T-helper 1 cell treated with Interleukin-12 subunit alpha and Interleukin-12 subunit beta and Interleukin-4 antibody, amounts not matched to agents 30 μg/mL and 1 μg/mL, for 36 hours (primary cell): Measurements from ENCODE around the gene TSSK6.

ENCODE experiments used
- H3K27ac Mint-ChIP-seq: one replicate; pipeline ENCODE4 v1.8.0; 2021; ENCODE audit warnings: mild to moderate bottlenecking, mixed read lengths
- H3K27me3 Mint-ChIP-seq: one replicate; pipeline ENCODE4 v1.8.0; 2021; ENCODE audit warnings: low read depth, mixed read lengths
- H3K36me3 Mint-ChIP-seq: one replicate; pipeline ENCODE4 v1.8.0; 2021; ENCODE audit warnings: low read depth, mixed read lengths
- H3K4me1 Mint-ChIP-seq: one replicate; pipeline ENCODE4 v1.8.0; 2021; ENCODE audit warnings: low read depth, mixed read lengths
- H3K4me3 Mint-ChIP-seq: one replicate; pipeline ENCODE4 v1.8.0; 2021; ENCODE audit warnings: mild to moderate bottlenecking, moderate library complexity, mixed read lengths
- H3K9me3 Mint-ChIP-seq: one replicate; pipeline ENCODE4 v1.8.0; 2021; ENCODE audit warnings: mixed read lengths

TSSK6 gene

DNA sequence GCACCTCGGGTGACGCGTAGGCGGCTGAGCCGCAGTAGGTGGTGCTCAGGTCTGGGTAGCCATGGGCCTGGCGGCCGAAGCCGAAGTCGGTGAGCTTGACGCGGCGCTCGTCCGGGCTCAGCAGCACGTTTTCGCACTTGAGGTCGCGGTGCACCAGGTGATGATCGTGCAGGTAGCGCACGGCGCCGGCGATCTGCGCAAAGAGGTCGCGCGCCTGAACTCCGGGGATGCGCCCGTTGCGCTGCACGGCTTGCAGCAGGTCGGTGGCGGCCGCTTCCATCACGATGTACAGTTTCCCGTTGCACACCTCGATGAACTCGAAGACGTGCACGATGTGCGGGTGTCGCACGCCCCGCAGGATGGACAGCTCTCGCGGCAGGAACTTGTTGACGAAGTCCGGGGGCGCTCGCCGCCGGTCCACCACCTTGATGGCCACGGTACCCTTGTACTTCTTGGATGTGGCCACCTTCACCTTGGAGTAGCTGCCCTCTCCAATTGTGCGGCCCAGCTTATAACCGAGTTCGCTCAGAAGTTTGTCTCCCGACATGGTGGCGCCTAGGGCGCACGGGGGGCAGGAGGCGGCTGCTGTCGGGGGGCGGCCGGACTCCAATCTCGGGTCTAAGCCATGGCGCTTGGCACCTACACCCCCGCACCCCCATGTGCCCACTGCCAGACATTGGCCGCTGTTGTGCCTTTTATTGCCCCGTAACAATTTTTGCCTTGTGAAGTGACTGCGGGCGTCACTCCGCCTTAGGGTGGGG is at the start of gene TSSK6:
TSS of gene TSSK6 (minus strand) at position 668 of the 761 bp plus-strand sequence. CDS start at position 547, 121 bp downstream.
- H3K36me3 Mint-ChIP-seq: peaks cover 12% of the 10 kb centered on the region
- H3K27me3 Mint-ChIP-seq: no peaks in the 10 kb centered on the region
- H3K9me3 Mint-ChIP-seq: no peaks in the 10 kb centered on the region
- peaks cover 8% of the 10 kb centered on the region for H3K4me1 Mint-ChIP-seq
- H3K4me3 Mint-ChIP-seq: peak within 1 kb of the TSS; percentile 87
- H3K27ac Mint-ChIP-seq: peak within 1 kb of the TSS; percentile 95

GRCh38 chr19:19563348-19563848 is 48.0 kb upstream of the TSSK6 start:
- Mint-ChIP-seq H3K9me3 (no peaks in the 10 kb centered on the region), H3K36me3 (peaks cover 52% of the 10 kb centered on the region), H3K4me3 (no peak overlapping the region), H3K27me3 (no peaks in the 10 kb centered on the region), H3K4me1 (peaks cover 7% of the 10 kb centered on the region), H3K27ac (no peak overlapping the region)

DNA sequence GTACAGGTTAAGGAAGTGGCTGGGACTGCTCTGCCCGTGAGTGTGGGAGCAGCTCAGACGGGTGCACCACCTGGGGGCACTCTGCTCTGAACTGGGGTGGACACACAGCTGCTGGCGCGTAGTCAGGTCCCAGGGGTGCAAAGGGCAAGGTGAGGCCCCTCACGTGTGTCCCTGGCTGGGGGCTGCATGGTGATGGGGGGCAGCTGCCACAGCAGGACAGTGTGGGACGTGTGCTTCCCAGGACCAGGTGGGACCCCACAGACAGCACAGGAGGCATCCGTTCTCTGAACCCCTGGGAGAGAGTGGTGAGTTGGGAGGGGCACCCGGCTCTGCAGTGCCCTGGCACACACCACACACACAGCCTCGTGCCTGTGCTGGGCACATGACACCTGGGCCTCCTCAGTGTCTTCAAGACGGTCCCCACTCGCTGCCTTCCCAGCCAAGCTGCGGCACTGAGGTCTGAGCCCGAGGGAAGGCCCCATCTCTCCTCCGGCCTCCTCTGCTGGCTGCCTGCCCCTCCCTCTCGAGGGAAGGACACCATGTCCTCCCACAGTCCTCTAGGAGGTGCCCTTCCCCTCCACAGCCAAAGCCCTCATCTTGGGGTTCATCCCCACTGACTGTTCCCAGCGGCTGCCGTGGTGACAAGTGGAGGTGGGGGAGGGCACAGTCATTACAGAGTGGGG is 47.5 kb upstream of the TSSK6 start:
- peak overlapping the region; percentile 73 for H3K27ac Mint-ChIP-seq
- H3K4me1 Mint-ChIP-seq: peaks cover 7% of the 10 kb centered on the region
- no peaks in the 10 kb centered on the region for H3K9me3 Mint-ChIP-seq
- no peaks in the 10 kb centered on the region for H3K27me3 Mint-ChIP-seq
- H3K36me3 Mint-ChIP-seq: peaks cover 51% of the 10 kb centered on the region
- H3K4me3 Mint-ChIP-seq: no peak overlapping the region

DNA sequence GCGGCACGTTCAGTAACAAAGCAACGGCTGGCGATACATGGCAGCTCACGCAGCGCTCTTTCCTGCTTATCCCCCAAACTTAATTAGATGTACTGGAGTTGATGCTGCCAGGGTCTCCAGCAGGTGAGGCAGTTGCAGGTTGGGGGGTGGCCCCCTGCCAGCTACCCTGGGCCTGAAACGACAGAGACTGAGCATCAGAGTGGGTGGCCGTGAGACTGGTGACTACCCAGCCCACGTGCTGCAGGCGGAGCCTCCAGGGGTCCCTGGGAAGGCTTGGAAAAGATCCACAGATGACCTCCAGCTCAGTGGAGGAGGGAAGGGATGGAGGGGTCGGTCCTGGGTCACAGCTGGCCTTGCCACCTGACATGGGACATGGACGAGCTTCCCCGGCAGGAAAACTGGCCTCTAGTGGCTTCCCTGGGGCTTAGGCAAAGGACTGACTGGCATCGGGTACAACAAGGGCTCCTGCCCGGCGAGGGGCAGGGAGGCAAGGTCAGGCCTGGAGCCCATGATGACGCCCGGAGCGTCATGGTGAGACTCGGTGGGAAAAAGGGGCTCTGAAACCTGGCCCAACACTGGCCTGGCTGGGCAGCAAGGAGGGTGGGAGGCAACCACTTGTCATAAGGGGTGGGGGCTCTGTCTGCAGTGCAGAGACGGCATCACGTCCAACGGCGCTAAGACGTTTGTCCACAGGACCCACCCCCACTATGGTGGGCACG is 46.8 kb upstream of the TSSK6 start:
- Mint-ChIP-seq H3K4me1 (peaks cover 7% of the 10 kb centered on the region), H3K9me3 (no peaks in the 10 kb centered on the region), H3K27ac (no peak overlapping the region), H3K4me3 (no peak overlapping the region), H3K36me3 (peaks cover 47% of the 10 kb centered on the region), H3K27me3 (no peaks in the 10 kb centered on the region)

DNA sequence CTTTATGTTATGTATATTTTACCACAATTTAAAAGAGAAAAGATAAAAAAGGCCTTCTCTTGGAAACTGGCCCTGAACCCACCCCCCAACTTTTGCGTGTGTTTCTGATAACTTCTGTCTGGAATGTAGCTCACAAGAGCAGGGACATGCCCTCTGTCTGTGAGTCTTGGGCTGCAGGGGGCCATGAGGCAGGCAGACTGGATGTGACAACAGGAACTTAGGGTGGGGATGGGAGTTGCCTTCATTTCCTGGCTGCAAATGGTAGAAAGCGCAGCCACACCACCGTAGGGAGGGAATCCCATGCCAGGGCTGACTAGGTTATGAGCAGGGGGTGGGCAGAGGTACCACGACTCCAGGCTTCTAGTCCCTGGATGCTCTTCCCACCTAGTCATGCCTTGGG is 44.6 kb upstream of the TSSK6 start:
- Mint-ChIP-seq H3K4me1 (peaks cover 7% of the 10 kb centered on the region), H3K27ac (peak overlapping the region; percentile 70), H3K27me3 (no peaks in the 10 kb centered on the region), H3K4me3 (no peak overlapping the region), H3K9me3 (no peaks in the 10 kb centered on the region), H3K36me3 (peaks cover 38% of the 10 kb centered on the region)

- Mint-ChIP-seq H3K4me1 (peaks cover 9% of the 10 kb centered on the region), H3K4me3 (no peak overlapping the region), H3K27ac (peak overlapping the region; percentile 7), H3K9me3 (no peaks in the 10 kb centered on the region), H3K27me3 (no peaks in the 10 kb centered on the region), H3K36me3 (peaks cover 29% of the 10 kb centered on the region)
These were observed 43.3 kb upstream of the TSSK6 start for GRCh38 chr19:19558636-19559035.

DNA sequence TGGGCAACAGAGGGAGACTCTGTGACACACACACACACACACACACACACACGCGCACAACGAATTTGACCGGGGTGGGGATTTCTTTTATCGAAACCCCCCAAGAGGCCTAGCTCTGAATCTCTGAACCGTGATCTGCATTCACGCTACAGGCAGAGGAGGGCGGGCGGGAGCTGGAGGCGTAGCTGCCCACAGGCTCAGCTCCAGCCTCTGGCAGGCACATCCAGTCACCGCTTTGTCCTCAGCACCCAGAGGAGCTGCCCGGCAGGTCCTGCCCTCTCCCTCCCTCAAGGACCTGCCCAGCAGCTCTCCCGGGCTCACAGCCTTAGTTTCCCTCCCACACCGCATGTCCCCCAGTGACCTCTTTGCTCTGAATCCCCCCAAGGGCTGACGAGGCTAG is 42.7 kb upstream of the TSSK6 start:
- H3K27ac Mint-ChIP-seq: no peak overlapping the region
- no peak overlapping the region for H3K4me3 Mint-ChIP-seq
- peaks cover 28% of the 10 kb centered on the region for H3K36me3 Mint-ChIP-seq
- peaks cover 8% of the 10 kb centered on the region for H3K4me1 Mint-ChIP-seq
- H3K27me3 Mint-ChIP-seq: no peaks in the 10 kb centered on the region
- no peaks in the 10 kb centered on the region for H3K9me3 Mint-ChIP-seq

DNA sequence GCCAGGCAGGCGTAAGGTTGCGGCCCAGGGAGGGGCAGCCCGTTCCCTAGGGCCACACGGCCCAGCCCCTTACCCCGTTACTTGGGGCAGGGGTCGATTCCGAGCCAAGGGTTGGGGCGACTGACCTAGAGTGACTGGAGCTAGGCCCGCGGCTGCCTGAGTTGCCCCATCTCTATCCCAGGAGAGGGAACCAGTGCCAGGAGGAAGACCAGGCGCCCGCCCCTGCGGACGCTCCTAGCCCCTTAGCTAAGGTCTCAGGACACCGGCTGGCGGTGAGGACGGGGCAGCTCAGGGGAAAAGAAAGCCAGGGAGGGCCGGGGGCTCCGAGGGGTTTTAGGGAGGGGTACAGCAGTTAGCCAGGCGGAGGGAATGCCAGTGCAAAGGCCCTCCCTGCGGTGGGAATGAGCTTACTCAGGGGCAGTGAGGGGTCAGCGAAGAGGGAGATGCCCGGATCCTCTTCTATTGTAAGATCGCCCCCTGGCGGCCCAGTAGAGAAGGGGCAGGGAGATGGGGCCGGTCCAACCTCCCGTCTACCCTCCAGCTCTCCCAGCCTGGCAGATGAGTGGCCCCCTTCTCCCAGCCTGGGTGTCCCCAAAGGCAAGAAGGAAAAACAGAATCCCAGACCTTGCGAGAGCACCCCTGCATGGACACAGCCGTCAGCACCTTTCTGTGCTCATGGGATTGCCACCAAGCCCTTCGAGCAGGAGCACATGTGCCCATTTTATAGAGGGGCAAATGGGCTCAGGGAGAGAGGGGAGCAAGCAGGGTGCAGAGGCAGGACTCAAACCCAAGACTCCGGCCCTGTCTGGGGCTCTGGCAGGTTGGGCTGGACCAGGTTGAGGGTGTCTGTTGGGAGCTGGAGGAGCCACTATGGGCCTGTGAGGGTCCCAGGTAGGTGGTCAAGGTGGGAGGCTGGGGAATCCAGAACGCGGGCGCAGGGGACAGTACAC is 39.0 kb upstream of the TSSK6 start:
- H3K27ac Mint-ChIP-seq: no peak overlapping the region
- no peak overlapping the region for H3K4me3 Mint-ChIP-seq
- no peaks in the 10 kb centered on the region for H3K27me3 Mint-ChIP-seq
- peaks cover 8% of the 10 kb centered on the region for H3K36me3 Mint-ChIP-seq
- H3K9me3 Mint-ChIP-seq: no peaks in the 10 kb centered on the region
- H3K4me1 Mint-ChIP-seq: peaks cover 7% of the 10 kb centered on the region

DNA sequence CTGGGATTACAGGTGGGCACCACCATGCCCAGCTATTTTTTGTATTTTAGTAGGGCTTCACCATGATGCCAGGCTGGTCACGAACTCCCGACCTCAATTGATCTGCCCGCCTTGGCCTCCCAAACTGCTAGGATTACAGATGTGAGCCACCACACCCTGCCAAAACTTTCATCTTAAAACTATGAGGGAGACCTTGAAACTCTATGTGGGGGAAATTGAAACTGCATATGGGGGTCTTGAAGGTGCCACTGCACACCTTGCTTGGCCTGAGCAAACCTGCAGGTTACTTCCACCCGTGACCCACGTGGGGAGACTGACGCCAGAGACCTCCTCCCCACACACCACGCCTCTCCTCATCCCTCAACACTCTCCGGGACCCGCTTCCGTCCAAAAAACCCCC is 38.3 kb upstream of the TSSK6 start:
- H3K9me3 Mint-ChIP-seq: no peaks in the 10 kb centered on the region
- H3K27me3 Mint-ChIP-seq: no peaks in the 10 kb centered on the region
- H3K4me3 Mint-ChIP-seq: no peak overlapping the region
- peaks cover 3% of the 10 kb centered on the region for H3K36me3 Mint-ChIP-seq
- peaks cover 3% of the 10 kb centered on the region for H3K4me1 Mint-ChIP-seq
- no peak overlapping the region for H3K27ac Mint-ChIP-seq

- Mint-ChIP-seq H3K27me3 (no peaks in the 10 kb centered on the region), H3K4me1 (peaks cover 3% of the 10 kb centered on the region), H3K27ac (no peak overlapping the region), H3K9me3 (no peaks in the 10 kb centered on the region), H3K36me3 (no peaks in the 10 kb centered on the region), H3K4me3 (no peak overlapping the region)
These were observed 37.5 kb upstream of the TSSK6 start for GRCh38 chr19:19552798-19553197.

DNA sequence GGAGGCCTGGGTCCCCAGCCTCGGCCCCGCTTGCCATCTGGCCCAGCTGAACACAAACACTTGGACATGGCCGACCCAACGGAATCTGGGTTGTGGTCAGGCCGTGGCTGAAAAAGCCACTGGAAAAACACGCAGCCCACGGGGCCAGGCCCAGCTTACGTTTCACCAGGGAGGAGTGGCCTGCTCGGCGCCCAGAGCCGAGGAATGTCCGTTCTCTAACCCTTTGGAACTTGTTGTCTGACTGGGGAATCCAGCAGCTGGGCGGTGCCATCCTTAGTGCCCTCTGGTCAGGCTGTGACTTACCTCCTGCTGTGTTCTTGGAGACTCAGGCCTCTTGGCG is 36.5 kb upstream of the TSSK6 start:
- peaks cover 3% of the 10 kb centered on the region for H3K4me1 Mint-ChIP-seq
- H3K4me3 Mint-ChIP-seq: no peak overlapping the region
- no peaks in the 10 kb centered on the region for H3K27me3 Mint-ChIP-seq
- no peak overlapping the region for H3K27ac Mint-ChIP-seq
- H3K9me3 Mint-ChIP-seq: no peaks in the 10 kb centered on the region
- H3K36me3 Mint-ChIP-seq: no peaks in the 10 kb centered on the region

GRCh38 chr19:19550972-19551852 is 35.9 kb upstream of the TSSK6 start:
- Mint-ChIP-seq H3K4me3 (no peak overlapping the region), H3K27me3 (no peaks in the 10 kb centered on the region), H3K4me1 (peaks cover 3% of the 10 kb centered on the region), H3K36me3 (no peaks in the 10 kb centered on the region), H3K9me3 (no peaks in the 10 kb centered on the region), H3K27ac (no peak overlapping the region)

GRCh38 chr19:19550485-19550929 is 35.2 kb upstream of the TSSK6 start:
- no peaks in the 10 kb centered on the region for H3K9me3 Mint-ChIP-seq
- no peaks in the 10 kb centered on the region for H3K27me3 Mint-ChIP-seq
- peaks cover 3% of the 10 kb centered on the region for H3K4me1 Mint-ChIP-seq
- H3K36me3 Mint-ChIP-seq: no peaks in the 10 kb centered on the region
- H3K27ac Mint-ChIP-seq: no peak overlapping the region
- H3K4me3 Mint-ChIP-seq: no peak overlapping the region
